ENCODE measurements around the gene ZNF775.

The ZNF775 gene

GRCh38 chr7:150397346-150398107, 18.4 kb downstream of the ZNF775 start:
- H3K27me3 ChIP-seq (ENCODE audit: insufficient read depth, low read depth, severe bottlenecking): no peaks in the 10 kb centered on the region
- H3K4me3 ChIP-seq (ENCODE audit: low read depth, low read length): no peak overlapping the region
- TF ChIP-seq CTCF (IDR thresholded peaks at IDR 0.05; ENCODE audit: low read depth, low read length): no peak

DNA sequence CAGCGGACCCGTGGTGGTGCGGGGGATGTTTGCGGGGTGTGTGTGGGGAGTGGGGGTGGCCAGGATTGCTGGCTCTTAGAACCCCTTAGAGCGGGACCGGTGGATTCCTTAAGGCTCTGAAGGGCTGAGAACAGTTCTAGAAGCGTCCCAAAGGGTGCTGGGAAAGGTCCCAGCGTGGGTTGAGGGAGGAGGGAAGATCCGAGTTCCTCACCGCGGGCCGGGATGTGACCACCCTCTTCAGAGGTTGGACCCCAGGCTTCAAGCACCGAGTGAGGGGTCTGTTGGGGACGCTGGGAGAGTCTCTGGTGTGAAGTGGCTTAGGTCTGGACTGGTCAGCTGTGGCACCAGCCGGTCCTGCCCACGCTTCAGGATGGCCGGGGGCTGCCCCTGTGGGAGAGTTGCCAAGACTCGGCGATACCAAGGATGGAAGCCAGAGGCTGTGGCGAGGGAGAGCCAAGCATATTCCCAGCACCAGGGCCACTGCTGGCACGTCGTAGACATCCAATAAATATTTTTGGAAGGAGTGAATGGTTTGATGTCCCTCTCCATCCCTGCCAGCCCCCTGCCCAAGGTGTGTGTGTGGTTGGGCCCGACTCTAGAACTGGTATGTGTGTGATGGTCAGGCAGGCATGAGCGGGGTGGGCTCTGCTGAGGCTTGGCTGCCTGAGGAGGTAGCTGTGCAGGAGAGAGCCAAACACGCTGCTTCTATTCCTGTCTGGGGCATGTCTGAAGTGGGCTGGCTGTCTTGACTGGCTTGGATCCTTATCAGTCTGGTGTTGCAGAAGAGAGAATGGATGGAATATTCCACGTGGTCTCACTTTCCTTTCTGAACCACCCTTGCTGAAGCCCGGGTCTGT, 19.2 kb downstream of the ZNF775 start:
- peaks cover 14% of the 10 kb centered on the region for H3K36me3 ChIP-seq
- no peaks in the 10 kb centered on the region for H3K27me3 ChIP-seq (ENCODE audit: insufficient read depth, low read depth, severe bottlenecking)
- no peaks in the 10 kb centered on the region for H3K9me3 ChIP-seq (ENCODE audit: severe bottlenecking)
- no peak overlapping the region for H3K27ac ChIP-seq
- no peak for TF ChIP-seq CTCF (IDR thresholded peaks at IDR 0.05; ENCODE audit: low read depth, low read length)
- DNase-seq: peak; percentile 3
- no peak overlapping the region for H3K4me3 ChIP-seq (ENCODE audit: low read depth, low read length)

More at GRCh38 chr7:150397346-150398107, 18.4 kb downstream of the ZNF775 start:
- Histone ChIP-seq H3K27ac (no peak overlapping the region), H3K36me3 (peaks cover 16% of the 10 kb centered on the region), H3K9me3 (ENCODE audit: severe bottlenecking) (no peaks in the 10 kb centered on the region)
- peak; percentile 6 for DNase-seq

DNA sequence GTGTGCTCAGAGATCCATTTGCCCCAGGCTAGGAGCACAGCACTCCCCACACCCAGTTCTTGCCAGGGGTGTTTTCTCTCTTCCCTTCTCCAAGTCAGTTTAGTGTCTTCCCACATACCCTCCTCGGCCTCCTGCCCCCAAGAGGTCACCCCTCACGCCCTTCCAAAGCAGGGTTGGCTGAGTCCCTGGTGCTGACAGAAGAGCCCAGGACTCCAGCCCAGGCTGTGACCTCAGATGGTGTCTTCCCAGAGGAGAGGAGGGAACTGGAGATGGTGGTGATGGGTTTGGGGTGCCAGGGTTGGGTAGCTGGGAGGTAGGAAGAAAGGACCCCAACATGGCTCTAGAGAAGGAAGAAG, 19.8 kb downstream of the ZNF775 start:
- Histone ChIP-seq H3K4me3 (ENCODE audit: low read depth, low read length) (no peak overlapping the region), H3K27me3 (ENCODE audit: insufficient read depth, low read depth, severe bottlenecking) (no peaks in the 10 kb centered on the region), H3K36me3 (peaks cover 14% of the 10 kb centered on the region), H3K27ac (no peak overlapping the region), H3K9me3 (ENCODE audit: severe bottlenecking) (no peaks in the 10 kb centered on the region)
- DNase-seq: peak; percentile 8
- TF ChIP-seq CTCF (IDR thresholded peaks at IDR 0.05; ENCODE audit: low read depth, low read length): no peak

DNA sequence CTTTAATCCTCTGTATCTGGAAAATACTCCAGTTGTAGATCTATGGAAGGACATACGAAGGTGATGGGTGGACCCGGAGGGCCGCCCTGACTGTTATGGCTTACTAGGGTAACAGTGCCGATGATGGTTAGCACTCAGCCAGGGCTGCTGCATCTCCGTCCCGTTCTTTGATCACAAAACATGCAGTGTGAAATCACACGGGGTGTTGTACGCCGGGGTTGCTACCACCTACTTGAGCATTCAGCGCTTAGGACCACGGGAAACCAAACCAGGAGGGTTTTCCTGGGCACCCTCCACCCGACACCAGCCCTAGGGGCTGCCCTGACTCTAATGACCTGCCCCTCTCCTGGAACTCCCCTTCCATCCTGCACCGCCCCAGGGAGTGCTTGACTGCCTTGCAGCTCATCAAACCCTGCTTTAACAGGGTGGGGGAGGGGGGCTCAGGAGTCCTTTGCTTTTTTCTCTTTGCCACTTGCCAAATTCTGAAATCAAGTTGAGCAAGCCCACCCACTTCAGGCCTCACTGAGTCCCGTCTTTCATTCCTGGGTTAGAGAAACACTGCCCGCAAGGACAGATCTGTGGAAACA, 20.4 kb downstream of the ZNF775 start:
- TF ChIP-seq CTCF (IDR thresholded peaks at IDR 0.05; ENCODE audit: low read depth, low read length): no peak
- H3K27me3 ChIP-seq (ENCODE audit: insufficient read depth, low read depth, severe bottlenecking): no peaks in the 10 kb centered on the region
- no peaks in the 10 kb centered on the region for H3K9me3 ChIP-seq (ENCODE audit: severe bottlenecking)
- H3K4me3 ChIP-seq (ENCODE audit: low read depth, low read length): no peak overlapping the region
- no peak overlapping the region for H3K27ac ChIP-seq
- peaks cover 14% of the 10 kb centered on the region for H3K36me3 ChIP-seq
- peak; percentile 7 for DNase-seq

- DNase-seq: peak; percentile 42
Measured at GRCh38 chr7:150400008-150400787, 21.1 kb downstream of the ZNF775 start.

More at GRCh38 chr7:150400008-150400787, 21.1 kb downstream of the ZNF775 start:
- no peak overlapping the region for H3K4me3 ChIP-seq (ENCODE audit: low read depth, low read length)
- H3K27ac ChIP-seq: peak overlapping the region; percentile 9; the same call in 1 of the 2 replicates
- no peak for TF ChIP-seq CTCF (IDR thresholded peaks at IDR 0.05; ENCODE audit: low read depth, low read length)
- H3K9me3 ChIP-seq (ENCODE audit: severe bottlenecking): no peaks in the 10 kb centered on the region
- peaks cover 14% of the 10 kb centered on the region for H3K36me3 ChIP-seq
- no peaks in the 10 kb centered on the region for H3K27me3 ChIP-seq (ENCODE audit: insufficient read depth, low read depth, severe bottlenecking)

Measured in WERI-Rb-1 (cell line).